ENCODE results near the gene CSTF1.

Gene CSTF1

DNA sequence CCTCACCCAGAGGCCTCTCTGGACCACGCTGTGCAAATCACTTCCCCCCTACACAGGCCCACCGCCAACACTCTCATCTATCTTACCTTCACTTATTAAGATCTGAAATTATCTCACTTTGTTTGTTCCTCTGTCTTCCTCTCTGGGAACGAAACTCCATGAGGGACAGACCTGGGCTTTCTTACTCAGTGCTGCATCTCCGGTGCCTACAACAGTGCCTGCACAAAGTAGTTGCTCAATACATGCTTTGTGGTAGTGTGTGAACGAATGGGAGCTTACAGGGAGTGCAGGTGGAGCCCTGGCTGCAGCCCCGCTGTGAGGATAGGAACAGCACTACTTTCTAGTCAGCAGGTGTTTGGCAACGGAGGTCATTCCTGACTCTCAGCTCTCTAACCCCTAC, 25.0 kb downstream of the CSTF1 start:
- TF ChIP-seq, protein P1, sequence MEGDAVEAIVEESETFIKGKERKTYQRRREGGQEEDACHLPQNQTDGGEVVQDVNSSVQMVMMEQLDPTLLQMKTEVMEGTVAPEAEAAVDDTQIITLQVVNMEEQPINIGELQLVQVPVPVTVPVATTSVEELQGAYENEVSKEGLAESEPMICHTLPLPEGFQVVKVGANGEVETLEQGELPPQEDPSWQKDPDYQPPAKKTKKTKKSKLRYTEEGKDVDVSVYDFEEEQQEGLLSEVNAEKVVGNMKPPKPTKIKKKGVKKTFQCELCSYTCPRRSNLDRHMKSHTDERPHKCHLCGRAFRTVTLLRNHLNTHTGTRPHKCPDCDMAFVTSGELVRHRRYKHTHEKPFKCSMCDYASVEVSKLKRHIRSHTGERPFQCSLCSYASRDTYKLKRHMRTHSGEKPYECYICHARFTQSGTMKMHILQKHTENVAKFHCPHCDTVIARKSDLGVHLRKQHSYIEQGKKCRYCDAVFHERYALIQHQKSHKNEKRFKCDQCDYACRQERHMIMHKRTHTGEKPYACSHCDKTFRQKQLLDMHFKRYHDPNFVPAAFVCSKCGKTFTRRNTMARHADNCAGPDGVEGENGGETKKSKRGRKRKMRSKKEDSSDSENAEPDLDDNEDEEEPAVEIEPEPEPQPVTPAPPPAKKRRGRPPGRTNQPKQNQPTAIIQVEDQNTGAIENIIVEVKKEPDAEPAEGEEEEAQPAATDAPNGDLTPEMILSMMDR (IDR thresholded peaks at IDR 0.05; ENCODE audit: extremely low read depth, missing control alignments): no peak
- no peak for DNase-seq (ENCODE audit: low spot score)

DNA sequence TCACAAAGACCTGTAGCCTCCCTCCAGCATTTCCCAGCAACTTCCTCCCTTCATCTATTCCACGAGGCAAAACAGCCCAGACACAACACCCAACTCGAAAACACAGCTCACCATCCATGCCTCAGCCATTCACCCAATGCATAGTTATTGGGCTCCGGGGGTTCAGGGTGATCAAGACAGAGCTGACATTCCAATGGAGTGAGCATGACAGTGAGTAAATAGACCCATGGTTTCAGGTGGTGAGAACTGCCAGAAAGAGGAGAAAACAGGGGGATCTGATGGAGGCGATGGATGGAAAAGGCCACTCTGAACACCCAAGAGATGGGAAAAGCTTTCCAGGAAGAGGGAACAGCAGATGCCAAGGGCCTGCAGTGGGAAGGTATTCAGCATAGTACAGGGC, 25.5 kb downstream of the CSTF1 start:
- no peak for DNase-seq (ENCODE audit: low spot score)
- TF ChIP-seq, protein P1 (IDR thresholded peaks at IDR 0.05; ENCODE audit: extremely low read depth, missing control alignments): no peak

DNA sequence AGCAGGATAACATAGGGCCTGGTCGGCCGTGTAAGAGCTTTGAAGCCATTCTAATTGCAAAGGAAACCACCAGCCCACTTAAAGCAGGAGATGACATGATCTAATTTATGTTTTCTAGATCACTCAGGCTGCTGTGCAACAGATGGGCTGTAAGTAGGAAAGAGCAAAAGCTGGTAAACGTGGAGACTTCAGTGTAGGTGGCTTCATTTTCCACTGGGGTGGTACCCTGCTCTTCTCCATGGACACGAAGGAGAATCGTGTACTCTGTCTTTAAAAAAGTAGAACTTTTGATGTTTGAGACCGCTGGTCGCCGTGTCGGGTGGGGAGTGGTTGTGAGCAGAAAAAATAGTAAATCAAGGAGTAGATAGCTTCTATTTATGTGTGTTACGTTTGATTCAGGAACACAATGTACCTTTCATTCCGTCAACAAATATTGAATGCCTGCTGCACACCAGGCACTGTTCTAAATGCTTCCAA, 26.0 kb downstream of the CSTF1 start:
- no peak for DNase-seq (ENCODE audit: low spot score)
- TF ChIP-seq, protein P1 (IDR thresholded peaks at IDR 0.05; ENCODE audit: extremely low read depth, missing control alignments): no peak

DNA sequence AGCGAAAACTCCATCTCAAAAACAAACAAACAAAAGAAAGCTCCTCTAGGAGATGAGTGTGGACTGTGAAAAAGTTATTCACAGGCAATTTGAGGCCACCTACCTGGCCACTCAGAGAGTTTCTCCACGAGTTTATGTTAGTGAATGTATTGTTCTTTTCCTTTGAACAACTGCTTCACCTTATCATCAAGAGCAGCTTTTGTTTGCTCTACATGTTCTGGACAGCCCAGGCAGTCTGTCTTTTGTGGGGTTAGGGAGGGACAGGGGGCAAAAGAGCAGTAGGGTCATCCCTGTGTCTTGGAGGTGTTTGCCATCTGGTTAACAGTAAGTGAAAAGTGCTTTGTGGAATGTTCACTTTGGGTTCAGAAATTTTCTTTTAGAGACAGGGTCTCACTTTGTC, 27.6 kb downstream of the CSTF1 start:
- TF ChIP-seq, protein P1 (IDR thresholded peaks at IDR 0.05; ENCODE audit: extremely low read depth, missing control alignments): no peak
- no peak for DNase-seq (ENCODE audit: low spot score)

DNA sequence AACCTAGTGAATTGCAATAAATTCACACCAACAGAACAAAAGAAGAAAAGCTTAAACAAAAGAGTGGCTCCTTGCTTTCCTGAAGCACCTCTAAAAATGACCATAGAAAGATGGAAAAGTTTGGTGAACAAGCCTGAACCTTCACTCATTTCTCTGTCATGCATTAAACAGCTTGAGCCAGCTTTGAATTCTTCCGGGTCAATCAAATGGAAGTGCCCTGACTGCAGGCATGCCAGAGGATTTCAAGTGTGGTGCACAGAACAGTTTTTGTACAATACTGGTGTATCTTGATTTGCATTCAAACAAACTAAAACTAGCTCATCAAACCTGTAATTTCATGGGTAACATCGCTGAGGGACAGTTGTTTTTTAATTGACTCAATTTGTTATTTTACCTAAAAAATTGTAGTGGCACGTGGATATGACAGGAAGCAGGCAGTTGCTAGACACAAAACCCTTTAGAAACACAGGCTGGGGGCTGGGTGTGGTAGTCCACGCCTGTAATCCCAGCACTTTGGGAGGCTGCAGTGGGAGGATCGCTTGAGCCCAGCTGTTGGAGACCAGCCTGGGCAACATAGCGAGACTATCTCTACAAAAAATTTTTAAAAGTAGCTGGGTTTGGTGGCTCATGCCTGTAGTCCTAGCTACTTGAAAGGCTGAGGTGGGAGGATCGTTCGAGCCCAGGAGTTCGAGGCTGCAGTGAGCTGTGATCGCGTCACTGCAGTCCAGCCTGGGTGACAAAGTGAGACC, 28.7 kb downstream of the CSTF1 start:
- TF ChIP-seq, protein P1 (IDR thresholded peaks at IDR 0.05; ENCODE audit: extremely low read depth, missing control alignments): no peak
- DNase-seq (ENCODE audit: low spot score): no peak

DNA sequence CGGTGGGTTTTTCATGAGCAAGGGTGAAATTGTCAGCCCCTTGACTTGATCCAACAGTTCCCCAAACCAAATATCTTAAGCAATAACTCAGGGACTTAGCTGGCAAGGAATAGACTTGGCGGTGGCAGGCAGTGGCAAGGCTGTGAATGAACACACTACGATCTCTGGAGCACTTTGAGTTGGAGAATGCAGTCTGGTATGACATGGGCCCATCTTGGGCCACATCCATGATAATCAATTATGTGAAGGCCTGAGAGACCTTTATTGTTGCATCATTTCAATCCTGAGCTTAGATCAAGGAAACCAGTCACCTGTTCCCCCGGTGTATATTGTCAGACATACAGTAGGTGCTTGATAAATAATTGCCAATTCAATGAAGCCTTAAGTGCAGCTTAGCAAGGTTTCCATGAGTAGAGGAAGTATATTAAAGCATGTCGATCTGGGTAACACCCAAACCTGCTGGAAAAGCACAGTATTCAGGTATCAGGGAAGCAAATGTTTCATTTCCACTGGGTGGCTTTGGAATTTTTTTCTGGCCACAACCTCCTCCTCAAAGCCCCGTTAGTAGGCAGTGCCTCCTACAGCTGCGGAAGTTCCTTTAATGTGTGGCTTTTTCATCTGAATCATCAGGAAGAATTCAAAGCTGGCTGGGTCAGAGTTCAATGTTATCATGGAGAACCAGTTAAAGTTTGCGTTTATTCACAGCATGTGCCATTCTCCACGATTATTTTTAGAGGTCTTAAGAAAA, 29.8 kb downstream of the CSTF1 start:
- DNase-seq (ENCODE audit: low spot score): no peak
- TF ChIP-seq, protein P1 (IDR thresholded peaks at IDR 0.05; ENCODE audit: extremely low read depth, missing control alignments): no peak

DNA sequence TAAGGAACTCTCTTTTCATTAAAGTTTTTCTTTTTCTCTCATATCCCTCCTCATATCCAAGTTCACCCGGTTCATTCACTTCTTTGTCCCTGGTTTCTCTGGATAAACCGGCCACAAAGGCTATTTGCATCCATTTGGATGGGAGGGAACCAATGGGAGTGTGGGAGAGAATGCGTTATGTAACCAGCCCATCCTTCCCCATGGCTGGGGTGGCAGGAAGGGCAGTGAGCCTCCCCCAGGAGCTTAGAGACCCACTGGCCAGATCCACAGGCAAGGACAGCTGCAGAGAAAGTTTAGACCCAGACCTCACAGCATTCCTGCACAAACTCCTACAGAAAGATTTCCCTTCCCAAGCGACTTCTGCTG, 30.4 kb downstream of the CSTF1 start:
- TF ChIP-seq, protein P1 (IDR thresholded peaks at IDR 0.05; ENCODE audit: extremely low read depth, missing control alignments): no peak
- no peak for DNase-seq (ENCODE audit: low spot score)
